ENCODE measurements around the gene TNN.

DNA sequence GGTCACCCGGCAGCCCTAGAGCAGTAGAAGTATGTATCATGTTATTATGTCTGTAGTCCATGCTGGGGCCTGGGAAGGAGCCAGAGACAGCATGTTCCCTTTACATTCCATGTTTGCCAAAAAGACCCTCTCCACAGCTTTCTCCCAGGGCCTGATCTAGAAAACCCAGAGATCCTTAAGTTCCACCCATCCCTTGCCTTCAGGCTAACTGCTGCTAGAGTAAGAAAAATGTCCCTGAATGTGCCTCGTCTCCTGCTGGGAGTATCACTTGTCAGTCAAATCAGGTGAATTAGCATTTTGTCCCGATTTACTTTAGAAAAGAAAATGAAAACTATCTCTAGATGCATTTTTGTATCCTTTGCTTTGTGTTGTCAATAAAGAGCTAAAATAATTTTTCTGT, 31.2 kb upstream of the TNN start:
- TF ChIP-seq, protein P1, sequence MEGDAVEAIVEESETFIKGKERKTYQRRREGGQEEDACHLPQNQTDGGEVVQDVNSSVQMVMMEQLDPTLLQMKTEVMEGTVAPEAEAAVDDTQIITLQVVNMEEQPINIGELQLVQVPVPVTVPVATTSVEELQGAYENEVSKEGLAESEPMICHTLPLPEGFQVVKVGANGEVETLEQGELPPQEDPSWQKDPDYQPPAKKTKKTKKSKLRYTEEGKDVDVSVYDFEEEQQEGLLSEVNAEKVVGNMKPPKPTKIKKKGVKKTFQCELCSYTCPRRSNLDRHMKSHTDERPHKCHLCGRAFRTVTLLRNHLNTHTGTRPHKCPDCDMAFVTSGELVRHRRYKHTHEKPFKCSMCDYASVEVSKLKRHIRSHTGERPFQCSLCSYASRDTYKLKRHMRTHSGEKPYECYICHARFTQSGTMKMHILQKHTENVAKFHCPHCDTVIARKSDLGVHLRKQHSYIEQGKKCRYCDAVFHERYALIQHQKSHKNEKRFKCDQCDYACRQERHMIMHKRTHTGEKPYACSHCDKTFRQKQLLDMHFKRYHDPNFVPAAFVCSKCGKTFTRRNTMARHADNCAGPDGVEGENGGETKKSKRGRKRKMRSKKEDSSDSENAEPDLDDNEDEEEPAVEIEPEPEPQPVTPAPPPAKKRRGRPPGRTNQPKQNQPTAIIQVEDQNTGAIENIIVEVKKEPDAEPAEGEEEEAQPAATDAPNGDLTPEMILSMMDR (IDR thresholded peaks at IDR 0.05): no peak
- TF ChIP-seq POLR2A (IDR thresholded peaks at IDR 0.05): no peak

Data from heart left ventricle (tissue), 13 donors.